OCI-LY1 (cell line): ENCODE data around the gene RHEBL1.

Source experiments
- H2AFZ ChIP-seq: fragments of 200-600 bp; sonication (generic), shearing (Covaris generic); 2 replicates; pipeline ENCODE4 v1.6.0; 2014; ENCODE audit warnings: antibody characterized with exemption, mild to moderate bottlenecking, low read length
- H3F3A ChIP-seq: fragments of 200-600 bp; sonication (generic), shearing (Covaris generic); 2 replicates; pipeline ENCODE4 v1.6.0; 2014; ENCODE audit warnings: mild to moderate bottlenecking, antibody characterized with exemption, low read length, moderate library complexity; ENCODE audit not compliant: insufficient read depth
- H3K27ac ChIP-seq: fragments of 200-600 bp; sonication (generic); 2 replicates; pipeline ENCODE4 v1.5.1; 2014; ENCODE audit warnings: low read length, mixed run types, mild to moderate bottlenecking, low read depth; ENCODE audit not compliant: poor library complexity, severe bottlenecking
- H3K27me3 ChIP-seq: fragments of 200-600 bp; sonication (generic); 2 replicates; pipeline ENCODE4 v1.6.0; 2014; ENCODE audit warnings: antibody characterized with exemption, mild to moderate bottlenecking, low read length, moderate library complexity; ENCODE audit not compliant: insufficient read depth
- H3K36me3 ChIP-seq: fragments of 200-600 bp; sonication (generic); 2 replicates; pipeline ENCODE4 v1.6.1; 2014; ENCODE audit warnings: mild to moderate bottlenecking, antibody characterized with exemption, low read length, moderate library complexity, mixed read lengths; ENCODE audit not compliant: insufficient read depth
- H3K4me1 ChIP-seq: fragments of 200-600 bp; sonication (generic); 2 replicates; pipeline ENCODE4 v1.5.1; 2014; ENCODE audit warnings: mild to moderate bottlenecking, low read length, moderate library complexity; ENCODE audit not compliant: insufficient read depth, severe bottlenecking
- H3K4me2 ChIP-seq: fragments of 200-600 bp; sonication (generic), shearing (Covaris generic); 2 replicates; pipeline ENCODE4 v1.6.1; 2014; ENCODE audit warnings: low read length
- H3K4me3 ChIP-seq: fragments of 200-600 bp; sonication (generic); 2 replicates; pipeline ENCODE4 v1.5.1; 2014; ENCODE audit warnings: low read length, low read depth, mild to moderate bottlenecking, mixed read lengths; ENCODE audit not compliant: poor library complexity, severe bottlenecking
- H3K79me2 ChIP-seq: fragments of 200-600 bp; shearing (Covaris generic); 2 replicates; pipeline ENCODE4 v1.6.1; 2016; ENCODE audit warnings: mixed run types, low read length, mixed read lengths; ENCODE audit not compliant: insufficient read depth
- H3K9ac ChIP-seq: fragments of 200-600 bp; sonication (generic), shearing (Covaris generic); 2 replicates; pipeline ENCODE4 v1.6.1; 2014; ENCODE audit warnings: mild to moderate bottlenecking, low read length, mixed read lengths
- H3K9me2 ChIP-seq: fragments of 200-600 bp; sonication (generic), shearing (Covaris generic); 2 replicates; pipeline ENCODE4 v1.6.1; 2014; ENCODE audit warnings: low read depth, mild to moderate bottlenecking, low read length, mixed read lengths
- H3K9me3 ChIP-seq: fragments of 200-600 bp; shearing (Covaris generic); 2 replicates; pipeline ENCODE4 v1.6.1; 2014; ENCODE audit warnings: low read length, mixed read lengths
- H4K20me1 ChIP-seq: fragments of 200-600 bp; sonication (generic), shearing (Covaris generic); 2 replicates; pipeline ENCODE4 v1.6.0; 2016; ENCODE audit warnings: mild to moderate bottlenecking, low read length; ENCODE audit not compliant: insufficient read depth
- EZH2 ChIP-seq: fragments of 200-600 bp; sonication (generic), shearing (Covaris generic); IDR thresholded peaks from 2 replicates; pipeline ENCODE4 v1.8.0; 2017; ENCODE audit warnings: borderline replicate concordance, mixed run types, mild to moderate bottlenecking, antibody characterized with exemption, low read length, moderate library complexity, mixed read lengths
- TF ChIP-seq, protein P1 (sequence below): fragments of 200-600 bp; sonication (generic), shearing (Covaris generic); IDR thresholded peaks from 2 replicates; pipeline ENCODE4 v1.5.1; 2017; ENCODE audit warnings: mild to moderate bottlenecking, antibody characterized with exemption, low read length, moderate library complexity, mixed read lengths

Gene RHEBL1

DNA sequence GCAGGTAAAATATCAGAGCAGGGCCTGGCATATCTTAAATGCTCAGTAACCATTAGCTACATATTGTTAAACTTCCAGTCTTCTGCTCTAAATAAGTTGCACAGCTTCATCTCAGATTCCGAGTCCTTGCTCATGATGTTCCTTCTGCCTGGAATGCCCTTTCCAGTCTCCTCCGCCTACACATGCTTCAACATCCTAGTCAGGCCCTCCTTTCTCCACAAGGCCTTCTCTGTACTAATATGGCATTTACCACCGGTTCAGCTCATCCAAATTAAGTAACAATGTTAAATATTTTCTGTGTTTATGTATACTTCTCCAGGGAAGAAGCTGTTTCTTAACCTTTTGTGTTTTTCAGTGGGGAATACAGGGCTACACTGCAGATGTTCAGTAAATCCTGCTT is 16.3 kb upstream of the RHEBL1 start:
- H3K27ac ChIP-seq: no peak overlapping the region
- no peaks in the 10 kb centered on the region for H3K9me3 ChIP-seq
- no peak overlapping the region for H3K4me3 ChIP-seq
- H4K20me1 ChIP-seq: no peaks in the 10 kb centered on the region
- no peak overlapping the region for H3K4me2 ChIP-seq
- no peaks in the 10 kb centered on the region for H3K79me2 ChIP-seq
- H3K9ac ChIP-seq: no peak overlapping the region
- H3F3A ChIP-seq: no peaks in the 10 kb centered on the region
- H3K4me1 ChIP-seq: peaks cover 11% of the 10 kb centered on the region
- no peaks in the 10 kb centered on the region for H3K36me3 ChIP-seq
- no peak overlapping the region for H2AFZ ChIP-seq
- H3K9me2 ChIP-seq: no peaks in the 10 kb centered on the region
- TF ChIP-seq, protein P1, sequence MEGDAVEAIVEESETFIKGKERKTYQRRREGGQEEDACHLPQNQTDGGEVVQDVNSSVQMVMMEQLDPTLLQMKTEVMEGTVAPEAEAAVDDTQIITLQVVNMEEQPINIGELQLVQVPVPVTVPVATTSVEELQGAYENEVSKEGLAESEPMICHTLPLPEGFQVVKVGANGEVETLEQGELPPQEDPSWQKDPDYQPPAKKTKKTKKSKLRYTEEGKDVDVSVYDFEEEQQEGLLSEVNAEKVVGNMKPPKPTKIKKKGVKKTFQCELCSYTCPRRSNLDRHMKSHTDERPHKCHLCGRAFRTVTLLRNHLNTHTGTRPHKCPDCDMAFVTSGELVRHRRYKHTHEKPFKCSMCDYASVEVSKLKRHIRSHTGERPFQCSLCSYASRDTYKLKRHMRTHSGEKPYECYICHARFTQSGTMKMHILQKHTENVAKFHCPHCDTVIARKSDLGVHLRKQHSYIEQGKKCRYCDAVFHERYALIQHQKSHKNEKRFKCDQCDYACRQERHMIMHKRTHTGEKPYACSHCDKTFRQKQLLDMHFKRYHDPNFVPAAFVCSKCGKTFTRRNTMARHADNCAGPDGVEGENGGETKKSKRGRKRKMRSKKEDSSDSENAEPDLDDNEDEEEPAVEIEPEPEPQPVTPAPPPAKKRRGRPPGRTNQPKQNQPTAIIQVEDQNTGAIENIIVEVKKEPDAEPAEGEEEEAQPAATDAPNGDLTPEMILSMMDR: no peak
- no peak for TF ChIP-seq EZH2
- no peaks in the 10 kb centered on the region; the same call in none of the 2 replicates for H3K27me3 ChIP-seq

DNA sequence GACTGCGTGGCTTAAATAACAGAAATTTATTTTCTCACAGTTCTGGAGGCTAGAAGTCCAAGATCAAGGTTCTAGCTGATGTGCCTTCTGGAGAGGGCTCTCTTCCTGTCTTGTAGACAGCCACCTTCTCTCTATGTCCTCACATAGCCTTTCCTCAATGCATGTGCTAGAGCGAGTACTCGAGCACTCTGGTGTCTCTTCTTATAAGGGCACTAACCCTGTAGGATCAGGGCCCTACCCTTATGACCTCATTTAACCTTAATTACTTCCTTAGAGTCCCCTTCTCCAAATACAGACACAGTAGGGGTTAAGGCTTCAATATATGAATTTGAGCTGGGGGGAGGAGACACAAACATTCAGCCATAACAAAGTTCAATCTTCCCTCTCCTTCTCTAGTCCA is 14.7 kb upstream of the RHEBL1 start:
- Histone ChIP-seq H3K4me3 (no peak overlapping the region), H3K9me3 (no peaks in the 10 kb centered on the region), H3K36me3 (no peaks in the 10 kb centered on the region), H3K4me1 (peaks cover 11% of the 10 kb centered on the region), H2AFZ (no peak overlapping the region), H3K9ac (no peak overlapping the region), H3K4me2 (no peak overlapping the region), H3K27ac (no peak overlapping the region), H3K9me2 (no peaks in the 10 kb centered on the region), H3F3A (no peaks in the 10 kb centered on the region), H3K79me2 (no peaks in the 10 kb centered on the region), H4K20me1 (no peaks in the 10 kb centered on the region), H3K27me3 (no peaks in the 10 kb centered on the region; the same call in 1 of the 2 replicates)
- TF ChIP-seq, protein P1: no peak
- no peak for TF ChIP-seq EZH2

DNA sequence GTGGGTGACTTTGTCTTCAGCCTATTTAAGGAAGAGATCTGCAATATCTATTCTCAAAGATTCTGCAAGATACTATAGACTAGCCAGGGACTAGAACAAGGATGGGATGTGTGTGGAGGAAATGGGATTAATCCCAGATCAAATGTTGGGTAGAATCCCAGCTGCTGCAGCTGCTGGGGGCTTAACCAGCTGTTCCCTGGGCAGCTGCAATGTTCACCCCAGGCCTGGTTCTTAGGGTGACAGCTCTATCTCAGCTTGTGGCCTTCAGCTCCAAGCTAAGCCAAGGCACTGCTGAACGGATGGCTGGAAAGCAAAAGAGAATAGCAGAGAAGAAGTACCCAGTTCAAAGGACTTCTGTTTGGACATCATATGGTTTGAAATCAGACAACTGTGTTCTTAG is 10.0 kb upstream of the RHEBL1 start:
- H3K4me2 ChIP-seq: no peak overlapping the region
- H3K79me2 ChIP-seq: no peaks in the 10 kb centered on the region
- no peak overlapping the region for H3K4me3 ChIP-seq
- no peaks in the 10 kb centered on the region for H3K36me3 ChIP-seq
- H3K27ac ChIP-seq: no peak overlapping the region
- no peaks in the 10 kb centered on the region for H3F3A ChIP-seq
- H4K20me1 ChIP-seq: no peaks in the 10 kb centered on the region
- no peaks in the 10 kb centered on the region for H3K4me1 ChIP-seq
- H3K9ac ChIP-seq: no peak overlapping the region
- no peaks in the 10 kb centered on the region; the same call in 1 of the 2 replicates for H3K27me3 ChIP-seq
- H3K9me3 ChIP-seq: no peaks in the 10 kb centered on the region
- no peak overlapping the region for H2AFZ ChIP-seq
- no peak for TF ChIP-seq EZH2
- TF ChIP-seq, protein P1: no peak
- H3K9me2 ChIP-seq: no peaks in the 10 kb centered on the region
